GM12865 (cell line): ENCODE measurements around the gene TMEM191C.
A peak's percentile ranks its signal among the peaks of the same experiment; 100 is the strongest.
"Not testable (repeated sequence)": the region's sequence is repeated elsewhere in the genome, so short reads cannot be mapped to it uniquely, and the experiment has no call there.

ENCODE experiments used
- DNase-seq: peaks from one replicate; pipeline ENCODE4 v3.0.0; 2010; ENCODE audit warnings: low read depth
- H3K4me3 ChIP-seq: 2 replicates; pipeline ENCODE4 v1.5.1; 2011; ENCODE audit warnings: mild to moderate bottlenecking, low read depth, low read length, control low read depth

The TMEM191C gene

GRCh38 chr22:21467337-21468193 lies at the start of gene TMEM191C:
Gene TMEM191C, plus strand, starts transcription at chr22:21467387. Its CDS starts 73 bp downstream, at chr22:21467460.
- H3K4me3 ChIP-seq: peak within 1 kb of the TSS; percentile 32; the same call in 1 of the 2 replicates
- DNase-seq: not testable (repeated sequence)

GRCh38 chr22:21417853-21418252 lies 49.3 kb upstream of the TMEM191C start:
- peak overlapping the region; percentile 36 for H3K4me3 ChIP-seq
- not testable (repeated sequence) for DNase-seq

- not testable (repeated sequence) for H3K4me3 ChIP-seq, DNase-seq
Observed at GRCh38 chr22:21418974-21419638, 48.1 kb upstream of the TMEM191C start.

DNA sequence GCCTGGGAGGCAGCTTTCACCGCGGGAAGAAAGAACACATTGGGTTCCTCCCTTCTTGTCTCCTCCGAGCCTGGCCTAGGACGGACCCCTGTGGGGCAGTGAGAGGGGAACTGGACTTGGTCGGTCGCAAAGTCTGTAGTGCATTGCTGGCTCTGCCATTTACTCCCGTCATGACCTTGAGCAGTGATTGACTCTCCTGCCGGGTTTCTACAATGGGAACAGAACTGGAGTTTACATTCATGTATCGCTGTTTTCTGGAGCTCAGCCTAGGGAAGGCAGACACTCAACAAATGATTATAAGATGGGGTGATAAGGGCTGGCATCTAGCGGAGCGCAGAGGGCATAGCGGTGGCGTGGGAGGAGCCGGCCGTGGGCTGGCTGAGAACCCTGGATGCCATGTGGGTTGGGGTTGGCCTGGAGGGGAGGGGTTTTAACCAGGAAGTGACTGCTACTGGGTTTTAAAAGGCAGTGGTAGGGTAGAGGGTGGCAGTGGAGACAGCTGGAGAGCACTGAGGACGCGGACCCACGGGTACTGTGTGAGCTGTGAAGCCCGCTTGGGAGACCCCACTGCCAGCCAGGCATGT lies 46.9 kb upstream of the TMEM191C start:
- DNase-seq, H3K4me3 ChIP-seq: not testable (repeated sequence)

- not testable (repeated sequence) for DNase-seq, H3K4me3 ChIP-seq
Observed at GRCh38 chr22:21424084-21424709, 43.0 kb upstream of the TMEM191C start.

DNA sequence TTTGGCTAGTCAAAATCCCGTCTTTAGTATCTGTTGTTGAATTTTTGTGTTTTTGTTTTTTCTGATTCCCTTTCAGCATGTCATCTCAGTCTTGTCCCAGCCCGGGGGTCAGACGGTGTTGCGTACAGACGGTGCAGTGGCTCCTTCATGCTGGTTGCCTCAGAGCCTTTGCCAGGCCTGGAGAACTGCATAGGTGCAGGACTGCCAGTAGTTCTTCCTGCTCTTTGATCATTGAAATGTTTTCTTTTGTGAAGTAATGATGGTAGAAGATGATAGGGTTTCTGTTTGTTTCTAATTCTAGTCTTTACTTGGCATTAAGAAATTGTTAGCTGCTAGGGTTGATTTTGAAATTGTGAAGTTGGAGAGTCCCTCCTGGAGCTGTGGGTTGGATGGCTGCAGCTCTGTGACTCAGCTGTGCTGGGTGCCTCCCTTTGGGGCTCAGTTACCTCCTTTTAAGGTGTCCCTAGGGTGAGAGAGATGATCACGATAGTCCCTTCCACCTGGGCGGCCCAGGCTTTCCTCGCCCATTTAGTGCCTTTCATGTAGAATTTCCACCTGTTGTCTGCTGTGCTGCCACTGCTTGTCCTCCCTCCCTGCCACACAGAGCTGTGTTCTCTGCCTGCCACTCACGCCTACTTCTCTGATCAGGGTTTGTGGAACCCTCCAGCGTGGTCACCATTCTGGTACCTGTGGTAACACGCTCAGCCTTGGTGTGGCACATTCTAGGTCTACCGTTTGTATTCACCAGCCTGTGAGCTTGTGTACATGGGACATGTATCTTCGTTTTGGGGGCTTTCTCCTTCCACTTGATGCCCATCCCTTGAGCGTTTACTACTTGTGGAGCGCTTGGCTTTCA lies 32.6 kb upstream of the TMEM191C start:
- H3K4me3 ChIP-seq, DNase-seq: not testable (repeated sequence)

- DNase-seq: not testable (repeated sequence)
Observed at GRCh38 chr22:21435998-21436810, 31.0 kb upstream of the TMEM191C start.

GRCh38 chr22:21438013-21438412 lies 29.2 kb upstream of the TMEM191C start:
- not testable (repeated sequence) for DNase-seq, H3K4me3 ChIP-seq

More at GRCh38 chr22:21435998-21436810, 31.0 kb upstream of the TMEM191C start:
- not testable (repeated sequence) for H3K4me3 ChIP-seq

GRCh38 chr22:21440018-21440636 lies 27.1 kb upstream of the TMEM191C start:
- DNase-seq, H3K4me3 ChIP-seq: not testable (repeated sequence)

- not testable (repeated sequence) for DNase-seq, H3K4me3 ChIP-seq
Observed at GRCh38 chr22:21440676-21441075, 26.5 kb upstream of the TMEM191C start.

- not testable (repeated sequence) for H3K4me3 ChIP-seq, DNase-seq
Observed at GRCh38 chr22:21441170-21441569, 26.0 kb upstream of the TMEM191C start.

DNA sequence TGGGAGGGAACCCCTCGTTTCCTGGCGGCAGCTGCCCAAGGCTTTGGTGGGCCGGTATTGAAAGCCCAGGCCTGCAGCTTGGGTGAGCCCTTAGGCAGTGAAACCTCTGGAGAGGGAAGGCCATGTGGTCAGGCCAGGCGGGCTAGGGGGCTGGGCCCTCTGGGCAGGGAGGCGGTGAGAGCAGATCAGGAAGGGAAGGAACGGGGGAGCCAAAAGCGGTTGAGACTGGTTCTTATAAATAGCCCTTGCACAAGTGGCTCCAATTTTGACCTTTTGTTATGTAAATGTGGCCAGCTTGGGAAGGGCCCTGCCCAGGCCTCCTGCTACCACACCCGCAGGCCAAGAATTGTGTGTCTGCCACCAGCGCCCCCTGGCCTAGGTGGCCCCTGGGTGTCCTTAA lies 25.1 kb upstream of the TMEM191C start:
- DNase-seq, H3K4me3 ChIP-seq: not testable (repeated sequence)

- not testable (repeated sequence) for H3K4me3 ChIP-seq, DNase-seq
Observed at GRCh38 chr22:21442646-21443045, 24.5 kb upstream of the TMEM191C start.
